ENCODE data around the gene TMEM141.

The TMEM141 gene

GRCh38 chr9:136831720-136832104, 40.6 kb downstream of the TMEM141 start:
- no peak for TF ChIP-seq ZFX (IDR thresholded peaks at IDR 0.05; ENCODE audit: borderline replicate concordance)
- TF ChIP-seq CTCF (IDR thresholded peaks at IDR 0.05) = no peak

GRCh38 chr9:136832581-136832980, 41.4 kb downstream of the TMEM141 start:
- TF ChIP-seq CTCF (IDR thresholded peaks at IDR 0.05) (no peak), ZFX (IDR thresholded peaks at IDR 0.05; ENCODE audit: borderline replicate concordance) (no peak)
- no peak overlapping the region; the same call in 1 of the 2 replicates for H3K27ac ChIP-seq

More at GRCh38 chr9:136831720-136832104, 40.6 kb downstream of the TMEM141 start:
- no peak overlapping the region; the same call in 1 of the 2 replicates for H3K27ac ChIP-seq

DNA sequence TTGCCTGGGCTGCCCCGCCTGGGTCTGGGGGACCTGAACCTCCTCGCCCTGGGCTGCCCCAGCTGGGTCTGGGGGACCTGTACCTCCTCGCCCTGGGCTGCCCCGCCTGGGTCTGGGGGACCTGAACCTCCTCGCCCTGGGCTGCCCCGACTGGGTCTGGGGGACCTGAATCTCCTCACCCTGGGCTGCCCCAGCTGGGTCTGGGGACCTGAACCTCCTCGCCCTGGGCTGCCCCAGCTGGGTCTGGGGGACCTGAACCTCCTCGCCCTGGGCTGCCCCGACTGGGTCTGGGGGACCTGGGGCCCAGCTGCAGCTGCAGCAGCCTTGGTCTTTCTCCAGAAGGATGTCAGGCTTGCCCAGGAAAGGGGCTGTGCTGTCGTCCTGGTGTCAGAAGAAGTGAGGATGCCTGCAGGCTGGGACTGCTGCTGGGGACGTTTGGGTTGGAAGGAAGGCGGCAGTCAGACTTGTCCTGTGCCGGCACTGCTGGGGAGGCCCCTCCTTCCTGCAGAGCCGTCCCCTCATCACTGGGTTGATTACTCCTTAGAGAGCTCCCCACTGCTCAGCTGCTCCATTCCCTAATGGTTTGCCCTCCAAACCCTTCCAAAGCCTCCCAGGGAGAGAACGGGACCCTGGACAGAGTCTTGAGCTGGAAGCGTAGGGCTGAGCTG, 42.4 kb downstream of the TMEM141 start:
- peak overlapping the region; percentile 90 for H3K27ac ChIP-seq

- TF ChIP-seq CTCF (IDR thresholded peaks at IDR 0.05) (no peak), ZFX (IDR thresholded peaks at IDR 0.05; ENCODE audit: borderline replicate concordance) (no peak)
- H3K27ac ChIP-seq = peak overlapping the region; percentile 90
Measured at GRCh38 chr9:136835162-136835931, 44.2 kb downstream of the TMEM141 start.

DNA sequence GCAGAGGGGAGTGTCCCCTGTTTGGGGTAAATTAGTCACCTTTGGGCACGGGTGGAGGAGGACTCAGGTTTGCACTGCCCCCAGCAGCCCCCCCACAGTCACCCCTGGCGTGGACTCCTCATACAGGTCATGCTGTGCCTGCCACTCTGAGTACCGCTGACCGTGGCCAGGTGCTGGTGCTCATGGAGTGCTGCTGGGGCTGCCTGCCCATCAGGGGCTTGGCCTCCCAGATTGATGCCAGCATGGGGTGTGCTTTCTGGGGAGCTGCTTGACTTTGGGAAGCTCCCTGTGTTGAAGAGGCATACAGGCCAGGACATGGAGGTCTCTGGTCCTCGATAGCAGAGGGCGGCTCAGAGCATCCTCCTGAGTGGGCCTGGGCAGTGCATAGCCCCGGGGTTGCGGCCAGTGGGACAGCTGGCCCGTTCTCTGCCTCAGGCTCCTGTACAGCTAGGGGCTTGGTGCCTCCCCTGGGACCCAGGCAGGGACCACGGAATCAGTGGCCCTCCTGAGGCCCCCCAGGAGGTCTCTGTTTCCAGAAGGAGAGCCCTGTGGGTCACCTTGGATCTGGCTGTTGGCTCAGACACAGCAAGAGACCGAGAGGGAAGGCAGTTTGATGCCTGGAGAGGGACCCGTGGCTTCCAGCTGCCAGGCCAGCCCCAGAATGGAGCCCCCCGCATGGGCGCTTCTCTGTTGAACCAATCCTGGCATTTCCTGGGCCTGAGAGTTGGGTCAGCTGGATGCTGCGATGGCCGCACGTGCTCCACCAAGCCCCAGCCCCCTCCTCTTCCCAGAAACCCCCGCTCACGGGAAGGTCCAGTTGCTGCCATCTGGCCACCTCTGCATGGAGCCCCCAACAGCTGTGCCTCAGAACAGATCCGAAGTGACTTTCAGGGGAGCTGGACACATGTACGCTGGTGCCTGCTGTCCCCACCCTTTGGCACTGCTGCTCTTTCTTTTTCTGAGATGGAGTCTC, 45.1 kb downstream of the TMEM141 start:
- TF ChIP-seq ZFX (IDR thresholded peaks at IDR 0.05; ENCODE audit: borderline replicate concordance) = no peak
- TF ChIP-seq CTCF (IDR thresholded peaks at IDR 0.05) = no peak

GRCh38 chr9:136837146-136837855, 46.2 kb downstream of the TMEM141 start:
- no peak for TF ChIP-seq ZFX (IDR thresholded peaks at IDR 0.05; ENCODE audit: borderline replicate concordance)
- TF ChIP-seq CTCF (IDR thresholded peaks at IDR 0.05) = no peak
- H3K27ac ChIP-seq = peak overlapping the region; percentile 90

More for the DNA sequence above, 45.1 kb downstream of the TMEM141 start:
- H3K27ac ChIP-seq = peak overlapping the region; percentile 90

- peak overlapping the region; percentile 90 for H3K27ac ChIP-seq
Measured at GRCh38 chr9:136837856-136838277, 46.7 kb downstream of the TMEM141 start.
